Dermis blood vessel endothelial cell (primary cell): Measurements from ENCODE around the gene UGT2B17. TPM values are rescaled to one million over a fixed set of nuclear protein-coding genes. Genes with fewer than 3 reads are reported as not detected.

Source experiments
- total RNA-seq: library from RNA; depleted of rRNA; stranded (reverse); fragments of >200 nt; gene quantifications from 2 replicates; pipeline ENCODE4 v1.2.3, GENCODE V29; 2014

The UGT2B17 gene
- total RNA-seq, 1 donor from 2014 or later = not detected

Other genes starting within 250 kb of the UGT2B17 start
- gene YTHDC1, start 226.2 kb downstream of the UGT2B17 start, total RNA-seq = 43.3 and 57.3 TPM in 2 replicates
- gene TMPRSS11E, start 128.9 kb downstream of the UGT2B17 start, total RNA-seq = not detected in 2 replicates
- gene UGT2B15, start 94.3 kb upstream of the UGT2B17 start, total RNA-seq = not detected in 2 replicates
- gene UGT2B10, start 239.7 kb upstream of the UGT2B17 start, total RNA-seq = not detected in 2 replicates